Measurements from ENCODE around the gene TBC1D14.

GRCh38 chr4:6898763-6899162 is 10.9 kb upstream of the TBC1D14 start:
- no peak for TF ChIP-seq CTCF (conservative IDR thresholded peaks at IDR 0.05; ENCODE audit: low read depth, low read length)
- TF ChIP-seq EZH2 (IDR thresholded peaks at IDR 0.05; ENCODE audit: borderline replicate concordance, low read depth, low read length, poor library complexity, severe bottlenecking): no peak
